ENCODE data around the gene ELF2.
"Not testable (repeated sequence)": the region's sequence is repeated elsewhere in the genome, so short reads cannot be mapped to it uniquely, and the experiment has no call there.

DNA sequence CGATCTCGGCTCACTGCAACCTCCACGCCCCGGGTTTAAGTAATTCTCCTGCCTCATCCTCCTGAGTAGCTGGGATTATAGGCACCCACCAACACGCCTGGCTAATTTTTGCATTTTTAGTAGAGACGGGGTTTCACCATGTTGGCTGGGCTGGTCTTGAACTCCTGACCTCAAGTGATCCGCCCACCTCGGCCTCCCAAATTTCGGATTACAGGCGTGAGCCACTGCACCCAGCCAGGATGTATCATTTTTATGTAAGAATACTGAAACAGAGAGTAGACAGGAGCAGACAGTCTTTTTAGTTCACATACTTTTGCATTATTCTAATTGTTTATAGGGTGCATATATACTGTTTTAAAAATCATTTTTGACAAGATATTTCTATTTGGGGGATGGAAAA lies 36.6 kb upstream of the ELF2 start:
- TF ChIP-seq ZC3H10 (CRISPR knock-in tag; IDR thresholded peaks at IDR 0.05); ZFP3 (CRISPR knock-in tag; IDR thresholded peaks at IDR 0.05); PPARA (CRISPR knock-in tag; IDR thresholded peaks at IDR 0.05; ENCODE audit: borderline replicate concordance); ZNF8 (CRISPR knock-in tag; IDR thresholded peaks at IDR 0.05); ARNTL (CRISPR knock-in tag; IDR thresholded peaks at IDR 0.05; ENCODE audit: borderline replicate concordance, low read depth); RARB (CRISPR knock-in tag; IDR thresholded peaks at IDR 0.05); ZNF565 (CRISPR knock-in tag; conservative IDR thresholded peaks at IDR 0.05; ENCODE audit: low read depth): not testable (repeated sequence)
- TF ChIP-seq, protein P1, sequence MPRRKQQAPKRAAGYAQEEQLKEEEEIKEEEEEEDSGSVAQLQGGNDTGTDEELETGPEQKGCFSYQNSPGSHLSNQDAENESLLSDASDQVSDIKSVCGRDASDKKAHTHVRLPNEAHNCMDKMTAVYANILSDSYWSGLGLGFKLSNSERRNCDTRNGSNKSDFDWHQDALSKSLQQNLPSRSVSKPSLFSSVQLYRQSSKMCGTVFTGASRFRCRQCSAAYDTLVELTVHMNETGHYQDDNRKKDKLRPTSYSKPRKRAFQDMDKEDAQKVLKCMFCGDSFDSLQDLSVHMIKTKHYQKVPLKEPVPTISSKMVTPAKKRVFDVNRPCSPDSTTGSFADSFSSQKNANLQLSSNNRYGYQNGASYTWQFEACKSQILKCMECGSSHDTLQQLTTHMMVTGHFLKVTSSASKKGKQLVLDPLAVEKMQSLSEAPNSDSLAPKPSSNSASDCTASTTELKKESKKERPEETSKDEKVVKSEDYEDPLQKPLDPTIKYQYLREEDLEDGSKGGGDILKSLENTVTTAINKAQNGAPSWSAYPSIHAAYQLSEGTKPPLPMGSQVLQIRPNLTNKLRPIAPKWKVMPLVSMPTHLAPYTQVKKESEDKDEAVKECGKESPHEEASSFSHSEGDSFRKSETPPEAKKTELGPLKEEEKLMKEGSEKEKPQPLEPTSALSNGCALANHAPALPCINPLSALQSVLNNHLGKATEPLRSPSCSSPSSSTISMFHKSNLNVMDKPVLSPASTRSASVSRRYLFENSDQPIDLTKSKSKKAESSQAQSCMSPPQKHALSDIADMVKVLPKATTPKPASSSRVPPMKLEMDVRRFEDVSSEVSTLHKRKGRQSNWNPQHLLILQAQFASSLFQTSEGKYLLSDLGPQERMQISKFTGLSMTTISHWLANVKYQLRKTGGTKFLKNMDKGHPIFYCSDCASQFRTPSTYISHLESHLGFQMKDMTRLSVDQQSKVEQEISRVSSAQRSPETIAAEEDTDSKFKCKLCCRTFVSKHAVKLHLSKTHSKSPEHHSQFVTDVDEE (CRISPR knock-in tag; IDR thresholded peaks at IDR 0.05) = not testable (repeated sequence)
- TF ChIP-seq, protein P2, sequence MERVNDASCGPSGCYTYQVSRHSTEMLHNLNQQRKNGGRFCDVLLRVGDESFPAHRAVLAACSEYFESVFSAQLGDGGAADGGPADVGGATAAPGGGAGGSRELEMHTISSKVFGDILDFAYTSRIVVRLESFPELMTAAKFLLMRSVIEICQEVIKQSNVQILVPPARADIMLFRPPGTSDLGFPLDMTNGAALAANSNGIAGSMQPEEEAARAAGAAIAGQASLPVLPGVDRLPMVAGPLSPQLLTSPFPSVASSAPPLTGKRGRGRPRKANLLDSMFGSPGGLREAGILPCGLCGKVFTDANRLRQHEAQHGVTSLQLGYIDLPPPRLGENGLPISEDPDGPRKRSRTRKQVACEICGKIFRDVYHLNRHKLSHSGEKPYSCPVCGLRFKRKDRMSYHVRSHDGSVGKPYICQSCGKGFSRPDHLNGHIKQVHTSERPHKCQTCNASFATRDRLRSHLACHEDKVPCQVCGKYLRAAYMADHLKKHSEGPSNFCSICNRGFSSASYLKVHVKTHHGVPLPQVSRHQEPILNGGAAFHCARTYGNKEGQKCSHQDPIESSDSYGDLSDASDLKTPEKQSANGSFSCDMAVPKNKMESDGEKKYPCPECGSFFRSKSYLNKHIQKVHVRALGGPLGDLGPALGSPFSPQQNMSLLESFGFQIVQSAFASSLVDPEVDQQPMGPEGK (CRISPR knock-in tag; IDR thresholded peaks at IDR 0.05; ENCODE audit: borderline replicate concordance) = not testable (repeated sequence)
- TF ChIP-seq, protein P3, sequence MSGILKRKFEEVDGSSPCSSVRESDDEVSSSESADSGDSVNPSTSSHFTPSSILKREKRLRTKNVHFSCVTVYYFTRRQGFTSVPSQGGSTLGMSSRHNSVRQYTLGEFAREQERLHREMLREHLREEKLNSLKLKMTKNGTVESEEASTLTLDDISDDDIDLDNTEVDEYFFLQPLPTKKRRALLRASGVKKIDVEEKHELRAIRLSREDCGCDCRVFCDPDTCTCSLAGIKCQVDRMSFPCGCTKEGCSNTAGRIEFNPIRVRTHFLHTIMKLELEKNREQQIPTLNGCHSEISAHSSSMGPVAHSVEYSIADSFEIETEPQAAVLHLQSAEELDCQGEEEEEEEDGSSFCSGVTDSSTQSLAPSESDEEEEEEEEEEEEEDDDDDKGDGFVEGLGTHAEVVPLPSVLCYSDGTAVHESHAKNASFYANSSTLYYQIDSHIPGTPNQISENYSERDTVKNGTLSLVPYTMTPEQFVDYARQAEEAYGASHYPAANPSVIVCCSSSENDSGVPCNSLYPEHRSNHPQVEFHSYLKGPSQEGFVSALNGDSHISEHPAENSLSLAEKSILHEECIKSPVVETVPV (CRISPR knock-in tag; IDR thresholded peaks at IDR 0.05) = not testable (repeated sequence)
